ENCODE data around the gene CCL3.

CCL3 gene

GRCh38 chr17:36048066-36048465 is 41.9 kb downstream of the CCL3 start:
- TF ChIP-seq, protein P1, sequence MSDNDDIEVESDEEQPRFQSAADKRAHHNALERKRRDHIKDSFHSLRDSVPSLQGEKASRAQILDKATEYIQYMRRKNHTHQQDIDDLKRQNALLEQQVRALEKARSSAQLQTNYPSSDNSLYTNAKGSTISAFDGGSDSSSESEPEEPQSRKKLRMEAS (IDR thresholded peaks at IDR 0.05), result no peak
- TF ChIP-seq NFIC (IDR thresholded peaks at IDR 0.05), result no peak
- no peak for TF ChIP-seq FOXM1 (IDR thresholded peaks at IDR 0.05; ENCODE audit: borderline replicate concordance, low read depth)
- TF ChIP-seq, protein P2, sequence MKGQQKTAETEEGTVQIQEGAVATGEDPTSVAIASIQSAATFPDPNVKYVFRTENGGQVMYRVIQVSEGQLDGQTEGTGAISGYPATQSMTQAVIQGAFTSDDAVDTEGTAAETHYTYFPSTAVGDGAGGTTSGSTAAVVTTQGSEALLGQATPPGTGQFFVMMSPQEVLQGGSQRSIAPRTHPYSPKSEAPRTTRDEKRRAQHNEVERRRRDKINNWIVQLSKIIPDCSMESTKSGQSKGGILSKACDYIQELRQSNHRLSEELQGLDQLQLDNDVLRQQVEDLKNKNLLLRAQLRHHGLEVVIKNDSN (IDR thresholded peaks at IDR 0.05), result no peak
- no peak for TF ChIP-seq RAD21 (IDR thresholded peaks at IDR 0.05; ENCODE audit: low read depth)
- no peak for TF ChIP-seq TCF12 (IDR thresholded peaks at IDR 0.05; ENCODE audit: low read depth)
- TF ChIP-seq TEAD4 (IDR thresholded peaks at IDR 0.05), result no peak
- TF ChIP-seq, protein P3, sequence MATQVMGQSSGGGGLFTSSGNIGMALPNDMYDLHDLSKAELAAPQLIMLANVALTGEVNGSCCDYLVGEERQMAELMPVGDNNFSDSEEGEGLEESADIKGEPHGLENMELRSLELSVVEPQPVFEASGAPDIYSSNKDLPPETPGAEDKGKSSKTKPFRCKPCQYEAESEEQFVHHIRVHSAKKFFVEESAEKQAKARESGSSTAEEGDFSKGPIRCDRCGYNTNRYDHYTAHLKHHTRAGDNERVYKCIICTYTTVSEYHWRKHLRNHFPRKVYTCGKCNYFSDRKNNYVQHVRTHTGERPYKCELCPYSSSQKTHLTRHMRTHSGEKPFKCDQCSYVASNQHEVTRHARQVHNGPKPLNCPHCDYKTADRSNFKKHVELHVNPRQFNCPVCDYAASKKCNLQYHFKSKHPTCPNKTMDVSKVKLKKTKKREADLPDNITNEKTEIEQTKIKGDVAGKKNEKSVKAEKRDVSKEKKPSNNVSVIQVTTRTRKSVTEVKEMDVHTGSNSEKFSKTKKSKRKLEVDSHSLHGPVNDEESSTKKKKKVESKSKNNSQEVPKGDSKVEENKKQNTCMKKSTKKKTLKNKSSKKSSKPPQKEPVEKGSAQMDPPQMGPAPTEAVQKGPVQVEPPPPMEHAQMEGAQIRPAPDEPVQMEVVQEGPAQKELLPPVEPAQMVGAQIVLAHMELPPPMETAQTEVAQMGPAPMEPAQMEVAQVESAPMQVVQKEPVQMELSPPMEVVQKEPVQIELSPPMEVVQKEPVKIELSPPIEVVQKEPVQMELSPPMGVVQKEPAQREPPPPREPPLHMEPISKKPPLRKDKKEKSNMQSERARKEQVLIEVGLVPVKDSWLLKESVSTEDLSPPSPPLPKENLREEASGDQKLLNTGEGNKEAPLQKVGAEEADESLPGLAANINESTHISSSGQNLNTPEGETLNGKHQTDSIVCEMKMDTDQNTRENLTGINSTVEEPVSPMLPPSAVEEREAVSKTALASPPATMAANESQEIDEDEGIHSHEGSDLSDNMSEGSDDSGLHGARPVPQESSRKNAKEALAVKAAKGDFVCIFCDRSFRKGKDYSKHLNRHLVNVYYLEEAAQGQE (IDR thresholded peaks at IDR 0.05; ENCODE audit: low read depth), result no peak
- no peak for TF ChIP-seq YY1 (IDR thresholded peaks at IDR 0.05; ENCODE audit: low read depth)
- TF ChIP-seq ZBTB7A (IDR thresholded peaks at IDR 0.05; ENCODE audit: low read depth), result no peak
- no peak for TF ChIP-seq TAF1 (IDR thresholded peaks at IDR 0.05; ENCODE audit: low read depth)
- no peak for TF ChIP-seq CEBPB (IDR thresholded peaks at IDR 0.05)
